Measurements from ENCODE around the gene NXPH3. TPM values are rescaled to one million over a fixed set of nuclear protein-coding genes. Genes with fewer than 3 reads are reported as not detected.

NXPH3 gene
- total and polyA plus RNA-seq, 2 of the 13 experiments (the other 11 are each of a cell fraction or from before 2014, with no cell fraction given), result 0.04 to 0.58 TPM

DNA sequence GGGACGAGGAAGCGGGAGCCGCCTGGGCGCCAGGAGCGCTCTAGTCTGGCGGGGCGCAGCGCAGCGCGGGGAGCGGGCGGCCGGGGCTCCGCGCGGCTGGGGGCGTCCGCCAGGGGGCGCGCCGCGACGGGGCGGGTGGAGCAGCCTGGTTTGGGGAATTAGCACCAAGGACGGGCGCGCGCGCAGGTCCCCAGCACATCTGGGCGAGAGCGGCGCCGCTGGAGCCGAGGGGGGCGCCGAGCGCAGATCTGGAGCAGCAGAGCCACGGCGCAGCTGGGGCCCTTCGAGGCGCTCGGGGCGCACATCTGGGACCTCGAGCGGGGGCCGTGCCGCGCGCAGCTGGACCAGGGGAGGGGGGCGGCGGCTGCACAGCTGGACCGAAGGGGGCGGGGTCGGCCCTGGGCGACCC is at the start of gene NXPH3 (continued):
- TF ChIP-seq PAWR (CRISPR knock-in tag; IDR thresholded peaks at IDR 0.05; ENCODE audit: borderline replicate concordance) (no peak), MIER2 (CRISPR knock-in tag; IDR thresholded peaks at IDR 0.05) (no peak), MED1 (CRISPR knock-in tag; IDR thresholded peaks at IDR 0.05) (peak; percentile 16; the same call in 1 of the 2 replicates), ZNF570 (CRISPR knock-in tag; IDR thresholded peaks at IDR 0.05; ENCODE audit: borderline replicate concordance) (0 out of 2 replicates have a peak, but pooled peaks have one; percentile 23), MATR3 (CRISPR knock-in tag; IDR thresholded peaks at IDR 0.05) (no peak), ZNF746 (CRISPR knock-in tag; IDR thresholded peaks at IDR 0.05) (peak; percentile 32; the same call in 1 of the 2 replicates), CREM (IDR thresholded peaks at IDR 0.05) (no peak), CREM (CRISPR knock-in tag; IDR thresholded peaks at IDR 0.05) (no peak), ZSCAN9 (CRISPR knock-in tag; IDR thresholded peaks at IDR 0.05; ENCODE audit: borderline replicate concordance) (no peak), PAX8 (CRISPR knock-in tag; IDR thresholded peaks at IDR 0.05; ENCODE audit: borderline replicate concordance) (no peak), XRCC5 (optimal IDR thresholded peaks at IDR 0.05; ENCODE audit: low read length) (no peak), STAT5B (CRISPR knock-in tag; IDR thresholded peaks at IDR 0.05) (no peak), MXI1 (IDR thresholded peaks at IDR 0.05; ENCODE audit: borderline replicate concordance, low read depth, low read length) (0 out of 3 replicates have a peak, but pooled peaks have one; percentile 11), ZNF558 (CRISPR knock-in tag; IDR thresholded peaks at IDR 0.05; ENCODE audit: borderline replicate concordance) (no peak), MAFG (CRISPR knock-in tag; IDR thresholded peaks at IDR 0.05) (no peak), TBX2 (CRISPR knock-in tag; IDR thresholded peaks at IDR 0.05; ENCODE audit: borderline replicate concordance) (0 out of 2 replicates have a peak, but pooled peaks have one; percentile 8), AHR (CRISPR knock-in tag; IDR thresholded peaks at IDR 0.05) (no peak), ZNF33A (CRISPR knock-in tag; IDR thresholded peaks at IDR 0.05; ENCODE audit: borderline replicate concordance) (no peak), TGIF2 (CRISPR knock-in tag; IDR thresholded peaks at IDR 0.05) (no peak), ZNF563 (CRISPR knock-in tag; IDR thresholded peaks at IDR 0.05) (no peak), NFIC (IDR thresholded peaks at IDR 0.05; ENCODE audit: low read length) (no peak), PLRG1 (conservative IDR thresholded peaks at IDR 0.05) (no peak)
- TF ChIP-seq, protein P1, sequence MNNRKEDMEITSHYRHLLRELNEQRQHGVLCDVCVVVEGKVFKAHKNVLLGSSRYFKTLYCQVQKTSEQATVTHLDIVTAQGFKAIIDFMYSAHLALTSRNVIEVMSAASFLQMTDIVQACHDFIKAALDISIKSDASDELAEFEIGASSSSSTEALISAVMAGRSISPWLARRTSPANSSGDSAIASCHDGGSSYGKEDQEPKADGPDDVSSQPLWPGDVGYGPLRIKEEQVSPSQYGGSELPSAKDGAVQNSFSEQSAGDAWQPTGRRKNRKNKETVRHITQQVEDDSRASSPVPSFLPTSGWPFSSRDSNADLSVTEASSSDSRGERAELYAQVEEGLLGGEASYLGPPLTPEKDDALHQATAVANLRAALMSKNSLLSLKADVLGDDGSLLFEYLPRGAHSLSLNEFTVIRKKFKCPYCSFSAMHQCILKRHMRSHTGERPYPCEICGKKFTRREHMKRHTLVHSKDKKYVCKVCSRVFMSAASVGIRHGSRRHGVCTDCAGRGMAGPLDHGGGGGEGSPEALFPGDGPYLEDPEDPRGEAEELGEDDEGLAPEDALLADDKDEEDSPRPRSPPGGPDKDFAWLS (CRISPR knock-in tag; IDR thresholded peaks at IDR 0.05; ENCODE audit: borderline replicate concordance), result no peak
- TF ChIP-seq, protein P2, sequence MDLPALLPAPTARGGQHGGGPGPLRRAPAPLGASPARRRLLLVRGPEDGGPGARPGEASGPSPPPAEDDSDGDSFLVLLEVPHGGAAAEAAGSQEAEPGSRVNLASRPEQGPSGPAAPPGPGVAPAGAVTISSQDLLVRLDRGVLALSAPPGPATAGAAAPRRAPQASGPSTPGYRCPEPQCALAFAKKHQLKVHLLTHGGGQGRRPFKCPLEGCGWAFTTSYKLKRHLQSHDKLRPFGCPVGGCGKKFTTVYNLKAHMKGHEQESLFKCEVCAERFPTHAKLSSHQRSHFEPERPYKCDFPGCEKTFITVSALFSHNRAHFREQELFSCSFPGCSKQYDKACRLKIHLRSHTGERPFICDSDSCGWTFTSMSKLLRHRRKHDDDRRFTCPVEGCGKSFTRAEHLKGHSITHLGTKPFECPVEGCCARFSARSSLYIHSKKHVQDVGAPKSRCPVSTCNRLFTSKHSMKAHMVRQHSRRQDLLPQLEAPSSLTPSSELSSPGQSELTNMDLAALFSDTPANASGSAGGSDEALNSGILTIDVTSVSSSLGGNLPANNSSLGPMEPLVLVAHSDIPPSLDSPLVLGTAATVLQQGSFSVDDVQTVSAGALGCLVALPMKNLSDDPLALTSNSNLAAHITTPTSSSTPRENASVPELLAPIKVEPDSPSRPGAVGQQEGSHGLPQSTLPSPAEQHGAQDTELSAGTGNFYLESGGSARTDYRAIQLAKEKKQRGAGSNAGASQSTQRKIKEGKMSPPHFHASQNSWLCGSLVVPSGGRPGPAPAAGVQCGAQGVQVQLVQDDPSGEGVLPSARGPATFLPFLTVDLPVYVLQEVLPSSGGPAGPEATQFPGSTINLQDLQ (CRISPR knock-in tag; IDR thresholded peaks at IDR 0.05), result no peak

Data from HepG2 (cell line).